Measurements from ENCODE around the gene ZFPM1. TPM values are rescaled to one million over a fixed set of nuclear protein-coding genes. Genes with fewer than 3 reads are reported as not detected.

The ZFPM1 gene
- total RNA-seq, 2 donors from 2014 or later = 18.1 to 21.5 TPM

DNA sequence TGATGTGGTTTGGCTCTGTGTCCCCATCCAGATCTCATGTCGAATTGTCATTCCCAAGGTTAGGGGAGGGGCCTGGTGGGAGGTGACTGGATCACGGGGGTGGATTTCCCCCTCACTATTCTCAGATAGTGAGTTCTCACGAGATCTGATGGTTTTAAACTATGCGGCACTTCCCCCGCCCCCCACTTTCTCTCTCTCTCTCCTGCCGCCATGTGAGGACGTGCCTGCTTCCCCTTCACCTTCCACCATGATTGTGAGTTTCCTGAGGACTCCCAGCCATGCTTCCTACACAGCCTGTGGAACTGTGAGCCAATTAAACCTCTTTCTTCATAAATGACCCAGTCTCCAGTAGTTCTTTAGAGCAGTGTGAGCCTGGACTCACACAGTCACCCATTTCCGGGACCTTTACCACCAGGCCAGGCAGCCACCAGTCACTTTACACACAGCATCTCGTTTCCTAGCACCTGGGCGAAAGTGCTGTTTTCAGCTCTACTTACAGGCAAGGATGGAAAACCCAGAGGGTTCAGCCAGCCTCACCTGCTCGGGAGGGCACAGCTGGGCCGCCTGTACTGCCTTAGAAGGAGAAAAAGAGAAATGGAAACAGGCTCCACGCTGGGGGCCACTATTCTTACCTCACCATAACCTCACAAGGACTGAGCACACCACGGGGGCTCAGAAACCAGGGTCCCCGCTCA is 103.4 kb downstream of the ZFPM1 start:
- DNase-seq = no peak
- Mint-ChIP-seq H3K27ac (no peak overlapping the region), H3K36me3 (ENCODE audit: low read depth) (no peaks in the 10 kb centered on the region), H3K4me3 (no peak overlapping the region), H3K9me3 (peaks cover 2% of the 10 kb centered on the region), H3K27me3 (ENCODE audit: insufficient read depth) (peaks cover 15% of the 10 kb centered on the region), H3K4me1 (no peaks in the 10 kb centered on the region)
- TF ChIP-seq, protein P1, sequence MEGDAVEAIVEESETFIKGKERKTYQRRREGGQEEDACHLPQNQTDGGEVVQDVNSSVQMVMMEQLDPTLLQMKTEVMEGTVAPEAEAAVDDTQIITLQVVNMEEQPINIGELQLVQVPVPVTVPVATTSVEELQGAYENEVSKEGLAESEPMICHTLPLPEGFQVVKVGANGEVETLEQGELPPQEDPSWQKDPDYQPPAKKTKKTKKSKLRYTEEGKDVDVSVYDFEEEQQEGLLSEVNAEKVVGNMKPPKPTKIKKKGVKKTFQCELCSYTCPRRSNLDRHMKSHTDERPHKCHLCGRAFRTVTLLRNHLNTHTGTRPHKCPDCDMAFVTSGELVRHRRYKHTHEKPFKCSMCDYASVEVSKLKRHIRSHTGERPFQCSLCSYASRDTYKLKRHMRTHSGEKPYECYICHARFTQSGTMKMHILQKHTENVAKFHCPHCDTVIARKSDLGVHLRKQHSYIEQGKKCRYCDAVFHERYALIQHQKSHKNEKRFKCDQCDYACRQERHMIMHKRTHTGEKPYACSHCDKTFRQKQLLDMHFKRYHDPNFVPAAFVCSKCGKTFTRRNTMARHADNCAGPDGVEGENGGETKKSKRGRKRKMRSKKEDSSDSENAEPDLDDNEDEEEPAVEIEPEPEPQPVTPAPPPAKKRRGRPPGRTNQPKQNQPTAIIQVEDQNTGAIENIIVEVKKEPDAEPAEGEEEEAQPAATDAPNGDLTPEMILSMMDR (conservative IDR thresholded peaks at IDR 0.05) = no peak
- Histone ChIP-seq H3K9ac (ENCODE audit: extremely low read depth, low read length, poor library complexity, severe bottlenecking) (no peak overlapping the region), H3K36me3 (ENCODE audit: control insufficient read depth, insufficient read depth, low read length) (no peaks in the 10 kb centered on the region), H3K27ac (ENCODE audit: low read depth, low read length) (no peak overlapping the region), H3K4me1 (ENCODE audit: control insufficient read depth, insufficient read depth, low read length) (peaks cover 4% of the 10 kb centered on the region), H3K27me3 (ENCODE audit: control insufficient read depth, insufficient read depth, low read length, poor library complexity, severe bottlenecking) (peaks cover 6% of the 10 kb centered on the region), H3K9me3 (ENCODE audit: control insufficient read depth, low read length) (no peaks in the 10 kb centered on the region), H3K4me3 (ENCODE audit: low read length) (no peak overlapping the region)
- 78 to 81% methylated on average over 11 to 13 of the region's 15 CpGs for WGBS, 2 experiments (ENCODE audit: insufficient coverage in 1 of 2, insufficient read length in 1 of 2)

DNA sequence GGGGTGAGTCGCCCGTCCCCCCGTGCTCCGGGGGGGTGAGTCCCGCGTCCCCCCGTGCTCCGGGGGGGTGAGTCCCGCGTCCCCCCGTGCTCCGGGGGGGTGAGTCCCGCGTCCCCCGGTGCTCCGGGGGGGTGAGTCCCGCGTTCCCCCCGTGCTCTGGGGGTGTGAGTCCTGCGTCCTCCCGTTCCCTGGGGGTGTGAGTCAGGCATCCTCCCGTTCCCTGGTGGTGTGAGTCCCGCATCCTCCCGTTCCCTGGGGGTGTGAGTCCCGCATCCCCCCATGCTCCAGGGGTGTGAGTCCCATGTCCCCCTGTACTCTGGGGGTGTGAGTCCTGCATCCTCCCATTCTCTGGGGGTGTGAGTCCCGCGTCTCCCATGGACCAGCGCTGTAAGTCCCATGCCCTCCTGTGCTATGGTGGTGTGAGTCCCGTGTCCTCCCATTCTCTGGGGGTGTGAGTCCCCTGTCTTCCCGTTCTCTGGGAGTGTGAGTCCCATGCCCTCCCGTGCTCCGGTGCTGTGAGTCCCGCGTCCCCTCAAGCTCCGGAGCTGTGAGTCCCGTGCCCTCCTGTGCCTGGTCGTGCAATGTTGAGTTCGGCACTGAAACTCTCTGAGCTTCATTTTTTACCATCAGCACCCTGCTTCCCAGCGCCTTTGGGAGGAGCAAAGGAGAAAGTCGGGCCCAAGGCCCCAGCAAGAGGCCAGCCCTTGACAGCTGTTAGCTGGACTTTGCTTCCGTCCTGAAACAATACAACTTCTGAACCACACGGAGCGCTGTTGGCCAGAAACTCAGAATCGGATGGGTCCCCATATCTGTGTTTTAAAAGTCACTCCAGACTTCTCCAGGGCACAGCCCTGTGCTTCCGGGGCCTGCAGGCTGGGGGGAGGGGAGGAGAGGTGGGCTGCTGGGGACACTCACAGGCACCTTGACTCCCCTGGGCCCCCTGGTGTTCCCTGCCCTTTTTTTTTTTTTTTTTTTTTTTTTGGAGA is 105.7 kb downstream of the ZFPM1 start:
- H3K9ac ChIP-seq (ENCODE audit: extremely low read depth, low read length, poor library complexity, severe bottlenecking) = no peak overlapping the region
- Mint-ChIP-seq H3K27ac (no peak overlapping the region), H3K4me3 (no peak overlapping the region), H3K9me3 (peaks cover 2% of the 10 kb centered on the region), H3K4me1 (no peaks in the 10 kb centered on the region), H3K27me3 (ENCODE audit: insufficient read depth) (peaks cover 26% of the 10 kb centered on the region), H3K36me3 (ENCODE audit: low read depth) (no peaks in the 10 kb centered on the region)
- no peak overlapping the region for H3K4me3 ChIP-seq (ENCODE audit: low read length)
- TF ChIP-seq, protein P1 (conservative IDR thresholded peaks at IDR 0.05) = peak; percentile 66
- H3K36me3 ChIP-seq (ENCODE audit: control insufficient read depth, insufficient read depth, low read length) = no peaks in the 10 kb centered on the region
- H3K27me3 ChIP-seq (ENCODE audit: control insufficient read depth, insufficient read depth, low read length, poor library complexity, severe bottlenecking) = peaks cover 6% of the 10 kb centered on the region
- no peaks in the 10 kb centered on the region for H3K4me1 ChIP-seq (ENCODE audit: control insufficient read depth, insufficient read depth, low read length)
- no peak overlapping the region for H3K27ac ChIP-seq (ENCODE audit: low read depth, low read length)
- DNase-seq = peak; percentile 76
- H3K9me3 ChIP-seq (ENCODE audit: control insufficient read depth, low read length) = no peaks in the 10 kb centered on the region
- WGBS, 2 experiments (ENCODE audit: insufficient coverage in 1 of 2, insufficient read length in 1 of 2) = 55 to 70% methylated on average over 6 to 27 of the region's 45 CpGs

DNA sequence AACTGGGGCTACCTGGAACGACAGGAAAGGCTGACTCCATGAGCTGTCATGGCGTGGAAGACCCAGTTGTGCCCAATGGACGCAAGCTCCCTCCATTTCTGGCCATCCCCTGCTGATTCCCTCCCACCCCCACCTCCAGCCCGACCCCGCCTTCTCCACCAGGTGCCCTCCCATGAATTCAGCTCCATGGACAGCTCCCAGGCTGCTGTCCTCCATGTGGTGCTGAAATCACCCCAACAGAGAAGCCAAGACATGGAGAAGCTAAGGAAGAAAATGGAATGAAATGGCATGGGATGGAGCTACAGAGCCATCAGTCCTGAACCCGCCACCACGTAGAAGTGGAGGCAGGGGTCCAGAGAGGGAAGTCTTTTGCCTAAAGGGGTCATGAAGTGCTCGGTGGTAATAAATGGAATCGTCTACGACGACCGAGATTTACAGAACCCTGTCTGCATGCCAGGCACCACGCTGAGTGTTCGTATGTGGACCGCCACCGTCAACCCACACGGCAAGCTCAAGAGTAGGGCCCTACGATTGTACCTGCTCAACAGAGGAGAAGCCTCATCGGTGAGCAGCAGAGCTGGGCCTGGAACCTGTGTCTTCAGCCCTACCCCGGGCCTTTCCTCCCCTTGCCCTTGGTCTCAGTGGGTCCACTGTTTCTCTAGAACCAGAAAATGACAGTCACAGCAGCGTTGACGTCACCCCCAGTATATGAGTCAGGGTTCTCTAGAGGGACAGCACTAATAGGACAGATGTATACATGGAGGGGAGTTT is 107.8 kb downstream of the ZFPM1 start:
- Histone ChIP-seq H3K36me3 (ENCODE audit: control insufficient read depth, insufficient read depth, low read length) (no peaks in the 10 kb centered on the region), H3K9ac (ENCODE audit: extremely low read depth, low read length, poor library complexity, severe bottlenecking) (no peak overlapping the region), H3K27me3 (ENCODE audit: control insufficient read depth, insufficient read depth, low read length, poor library complexity, severe bottlenecking) (peaks cover 6% of the 10 kb centered on the region), H3K9me3 (ENCODE audit: control insufficient read depth, low read length) (no peaks in the 10 kb centered on the region), H3K4me1 (ENCODE audit: control insufficient read depth, insufficient read depth, low read length) (no peaks in the 10 kb centered on the region), H3K27ac (ENCODE audit: low read depth, low read length) (no peak overlapping the region), H3K4me3 (ENCODE audit: low read length) (no peak overlapping the region)
- H3K4me3 Mint-ChIP-seq = no peak overlapping the region
- no peak overlapping the region for H3K27ac Mint-ChIP-seq
- H3K36me3 Mint-ChIP-seq (ENCODE audit: low read depth) = no peaks in the 10 kb centered on the region
- no peaks in the 10 kb centered on the region for H3K4me1 Mint-ChIP-seq
- WGBS, 2 experiments (ENCODE audit: insufficient coverage in 1 of 2, insufficient read length in 1 of 2) = 70 to 80% methylated on average over 15 to 22 of the region's 22 CpGs
- TF ChIP-seq, protein P1 (conservative IDR thresholded peaks at IDR 0.05) = no peak
- peak; percentile 91 for DNase-seq
- peaks cover 2% of the 10 kb centered on the region for H3K9me3 Mint-ChIP-seq
- H3K27me3 Mint-ChIP-seq (ENCODE audit: insufficient read depth) = peaks cover 28% of the 10 kb centered on the region
